ACC112 (cell line): ENCODE measurements around the gene ROR2.

Source experiments
- H2AFZ ChIP-seq: fragments of 200-600 bp; sonication (generic); one replicate; pipeline ENCODE4 v1.6.0; 2017; ENCODE audit warnings: antibody characterized with exemption, low read length; ENCODE audit not compliant: unreplicated experiment
- H3K27ac ChIP-seq: fragments of 200-600 bp; sonication (generic); 2 replicates; pipeline ENCODE4 v1.5.1; 2014; ENCODE audit warnings: low read depth, mild to moderate bottlenecking, antibody characterized with exemption, low read length, moderate library complexity
- H3K27me3 ChIP-seq: fragments of 200-600 bp; sonication (generic); 2 replicates; pipeline ENCODE4 v1.6.1; 2014; ENCODE audit warnings: mild to moderate bottlenecking, antibody characterized with exemption, low read length, moderate library complexity, mixed read lengths; ENCODE audit not compliant: insufficient read depth
- H3K36me3 ChIP-seq: fragments of 200-600 bp; sonication (generic); 2 replicates; pipeline ENCODE4 v1.6.1; 2016; ENCODE audit warnings: mild to moderate bottlenecking, antibody characterized with exemption, low read length, moderate library complexity, mixed read lengths; ENCODE audit not compliant: insufficient read depth
- H3K4me1 ChIP-seq: fragments of 200-600 bp; sonication (generic); one replicate; pipeline ENCODE4 v1.6.1; 2016; ENCODE audit warnings: low read length, mixed read lengths; ENCODE audit not compliant: insufficient read depth, unreplicated experiment, control insufficient read depth
- H3K4me3 ChIP-seq: fragments of 200-600 bp; sonication (generic); 2 replicates; pipeline ENCODE4 v1.5.1; 2014; ENCODE audit warnings: mild to moderate bottlenecking, low read depth, low read length
- H3K79me2 ChIP-seq: fragments of 200-600 bp; sonication (generic); one replicate; pipeline ENCODE4 v1.6.0; 2016; ENCODE audit warnings: low read length; ENCODE audit not compliant: control insufficient read depth, unreplicated experiment, insufficient read depth

Gene ROR2

DNA sequence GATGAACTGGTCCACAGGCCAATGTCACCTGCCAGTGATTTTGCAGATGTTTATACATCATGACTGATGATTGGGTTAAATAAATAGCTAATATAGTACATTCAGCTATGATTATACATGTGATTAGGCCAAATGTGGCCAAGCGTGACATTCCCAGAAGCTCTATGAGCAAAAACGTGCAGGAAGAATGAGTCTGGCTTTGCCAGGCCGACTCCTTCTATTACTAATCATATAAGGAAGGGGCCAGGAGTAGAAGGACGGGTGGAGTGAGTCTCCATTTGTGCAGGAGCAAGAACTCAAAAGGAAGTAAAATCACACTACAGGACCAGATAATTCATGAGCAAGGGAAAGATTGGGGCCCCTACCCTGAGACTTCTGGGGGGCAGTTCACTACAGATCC, 178.2 kb downstream of the ROR2 start:
- no peaks in the 10 kb centered on the region for H3K36me3 ChIP-seq
- H3K79me2 ChIP-seq, result no peaks in the 10 kb centered on the region
- H3K27me3 ChIP-seq, result 0 out of 2 replicates have a peak, but pooled peaks cover 3% of the 10 kb centered on the region
- no peak overlapping the region for H3K4me3 ChIP-seq
- H3K4me1 ChIP-seq, result peaks cover 24% of the 10 kb centered on the region
- no peak overlapping the region for H2AFZ ChIP-seq
- 0 out of 2 replicates have a peak overlapping the region, but pooled peaks have one; percentile 2 for H3K27ac ChIP-seq

DNA sequence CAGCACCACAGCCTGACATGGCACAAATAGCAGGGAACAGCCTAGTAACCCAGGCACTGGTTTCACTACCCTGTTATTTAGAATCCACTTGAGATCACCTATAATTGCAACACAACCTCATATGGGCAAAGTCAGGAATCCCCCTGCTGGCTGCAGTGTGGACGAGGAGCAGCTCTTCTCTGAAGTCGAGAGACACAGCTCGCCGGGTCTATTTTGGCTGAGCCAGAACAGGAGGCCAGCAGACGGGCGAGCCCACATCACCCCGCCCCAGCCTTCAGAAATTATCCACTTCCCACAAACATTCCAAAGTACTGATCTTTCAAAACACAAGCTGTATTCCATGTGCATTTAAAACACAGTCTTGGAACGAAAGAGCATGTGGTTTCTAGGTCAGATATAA, 179.0 kb downstream of the ROR2 start:
- Histone ChIP-seq H3K36me3 (no peaks in the 10 kb centered on the region), H3K4me1 (peaks cover 16% of the 10 kb centered on the region), H3K79me2 (no peaks in the 10 kb centered on the region), H3K27ac (peak overlapping the region; percentile 12; the same call in 1 of the 2 replicates), H2AFZ (peak overlapping the region; percentile 46), H3K4me3 (peak overlapping the region; percentile 26), H3K27me3 (0 out of 2 replicates have a peak, but pooled peaks cover 7% of the 10 kb centered on the region)

DNA sequence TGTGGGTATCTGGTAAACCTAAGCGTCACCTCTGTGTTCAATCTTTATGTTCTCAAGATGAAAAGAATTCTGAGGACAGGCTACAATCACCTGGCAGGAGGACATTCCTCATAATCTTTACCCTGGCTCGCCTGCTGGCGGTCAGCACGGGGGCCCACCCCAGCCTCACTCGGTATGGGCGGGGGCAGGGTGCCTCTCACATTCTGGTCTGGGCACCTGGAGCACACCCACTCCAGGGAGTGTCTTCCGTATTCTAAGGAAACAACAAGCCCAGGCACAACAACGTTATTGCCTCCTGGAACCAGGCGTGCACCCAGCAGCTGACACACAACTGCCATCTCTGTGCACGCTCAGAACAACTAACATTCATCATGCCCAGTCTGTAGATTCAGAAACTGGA, 179.8 kb downstream of the ROR2 start:
- 0 out of 2 replicates have a peak, but pooled peaks cover 10% of the 10 kb centered on the region for H3K27me3 ChIP-seq

DNA sequence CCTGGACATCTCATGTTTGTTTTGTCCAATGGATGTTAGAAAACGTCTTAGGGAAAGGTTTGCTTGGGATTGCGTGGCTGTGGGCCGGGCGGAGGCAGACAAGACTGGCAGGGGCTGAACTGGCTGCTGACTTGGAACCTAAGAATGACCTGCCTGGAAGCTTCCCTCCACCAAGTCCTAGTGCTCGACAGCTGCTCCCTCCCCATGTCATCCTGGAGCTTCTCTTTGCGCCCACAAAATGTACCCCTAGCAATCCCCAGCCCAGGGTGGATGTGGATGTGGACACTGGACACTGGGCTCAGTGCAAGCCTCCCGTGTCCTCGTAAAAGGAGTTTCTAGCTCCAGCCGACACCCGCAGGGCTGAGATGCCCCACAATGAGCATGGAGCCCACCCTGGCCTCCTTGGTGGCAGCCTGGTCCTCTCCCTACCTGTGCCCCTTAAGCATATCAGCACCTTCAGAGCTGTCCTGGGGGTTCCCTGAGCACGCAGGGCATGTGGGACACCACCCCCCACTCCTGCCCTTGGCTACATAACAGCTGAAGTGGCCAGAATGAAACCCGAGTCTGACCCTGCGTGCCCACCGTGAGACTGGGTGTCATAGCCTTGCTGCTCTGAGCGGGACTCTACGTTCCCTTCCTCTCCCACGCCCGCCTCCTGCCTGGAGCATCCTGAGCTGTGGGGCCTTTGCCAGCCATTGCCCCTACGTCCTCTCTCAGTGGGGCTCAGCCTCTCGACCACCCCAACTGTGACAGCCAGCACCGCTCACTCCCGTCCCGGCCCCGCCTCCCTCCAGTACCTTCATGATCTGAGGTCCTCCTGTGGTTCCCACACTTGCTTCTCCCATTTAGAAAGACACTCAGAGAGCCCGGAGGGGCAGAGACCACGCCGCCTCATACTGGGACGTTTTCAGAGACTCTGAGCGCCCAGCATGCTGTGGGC, 180.8 kb downstream of the ROR2 start:
- Histone ChIP-seq H3K4me3 (no peak overlapping the region), H3K36me3 (no peaks in the 10 kb centered on the region), H3K27ac (no peak overlapping the region), H3K4me1 (peaks cover 16% of the 10 kb centered on the region), H2AFZ (no peak overlapping the region), H3K79me2 (no peaks in the 10 kb centered on the region), H3K27me3 (0 out of 2 replicates have a peak, but pooled peaks cover 10% of the 10 kb centered on the region)

More for the DNA sequence above, 179.8 kb downstream of the ROR2 start:
- peaks cover 16% of the 10 kb centered on the region for H3K4me1 ChIP-seq
- H2AFZ ChIP-seq, result no peak overlapping the region
- H3K79me2 ChIP-seq, result no peaks in the 10 kb centered on the region
- H3K4me3 ChIP-seq, result no peak overlapping the region
- H3K27ac ChIP-seq, result no peak overlapping the region
- H3K36me3 ChIP-seq, result no peaks in the 10 kb centered on the region

DNA sequence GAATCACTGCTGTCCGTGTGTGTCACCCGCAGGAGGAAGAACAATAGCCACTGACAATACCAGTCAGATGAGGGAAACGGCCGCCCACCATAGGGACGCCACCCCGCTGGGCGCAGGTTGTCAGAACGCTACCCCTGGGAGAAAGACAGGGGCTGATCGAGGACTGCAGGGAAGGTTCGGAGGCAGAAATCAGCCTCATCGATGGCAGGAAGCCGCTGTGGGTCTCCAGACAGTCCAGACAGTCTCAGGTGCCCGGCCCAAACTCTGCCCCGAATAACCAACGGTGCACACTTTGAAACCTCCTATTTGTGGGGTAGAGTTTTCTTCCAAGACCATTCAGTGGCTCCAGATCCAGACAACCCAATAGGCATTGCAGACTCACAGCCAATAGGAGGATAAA, 181.5 kb downstream of the ROR2 start:
- Histone ChIP-seq H3K27me3 (0 out of 2 replicates have a peak, but pooled peaks cover 10% of the 10 kb centered on the region), H2AFZ (no peak overlapping the region)

DNA sequence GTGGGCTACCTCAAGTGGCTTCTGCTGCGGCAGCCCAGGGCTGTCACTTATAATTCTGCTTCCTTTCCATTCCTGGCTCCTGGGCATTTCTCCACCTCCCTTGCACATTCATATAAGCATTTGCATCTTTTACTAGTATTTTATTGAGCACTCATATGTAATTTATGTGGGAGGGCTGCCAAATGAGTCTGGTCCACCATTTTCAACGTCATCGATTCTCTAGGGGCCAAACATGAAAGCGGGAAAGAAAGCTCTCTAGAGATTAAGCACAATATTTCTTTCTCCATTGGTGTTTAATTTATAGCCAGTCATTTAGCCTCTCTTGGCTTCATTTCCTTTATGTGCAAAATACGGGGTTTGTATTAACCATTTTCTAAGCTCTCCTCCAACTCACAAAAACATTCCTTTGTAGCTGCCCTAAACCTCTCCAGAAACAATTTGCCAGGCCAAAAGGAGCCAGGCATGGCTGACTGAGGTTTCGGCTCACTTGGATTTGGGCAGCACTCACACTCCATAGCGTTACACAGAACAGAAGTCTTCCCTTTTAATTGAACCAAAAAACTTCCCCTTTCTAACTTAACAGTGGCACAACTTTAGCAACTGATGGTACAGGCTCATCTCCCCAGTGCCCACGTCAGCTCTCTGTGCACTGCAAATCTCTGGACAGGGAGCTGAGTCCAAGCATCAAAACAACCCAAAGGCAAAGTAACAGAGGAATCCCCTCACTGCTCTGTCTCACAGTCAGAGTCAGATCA, 183.5 kb downstream of the ROR2 start:
- H3K36me3 ChIP-seq, result no peaks in the 10 kb centered on the region
- no peak overlapping the region for H3K4me3 ChIP-seq
- H3K27ac ChIP-seq, result no peak overlapping the region
- no peak overlapping the region for H2AFZ ChIP-seq
- 0 out of 2 replicates have a peak, but pooled peaks cover 10% of the 10 kb centered on the region for H3K27me3 ChIP-seq
- H3K79me2 ChIP-seq, result no peaks in the 10 kb centered on the region
- H3K4me1 ChIP-seq, result peaks cover 11% of the 10 kb centered on the region

More for the DNA sequence above, 181.5 kb downstream of the ROR2 start:
- H3K4me3 ChIP-seq, result no peak overlapping the region
- H3K27ac ChIP-seq, result no peak overlapping the region
- no peaks in the 10 kb centered on the region for H3K79me2 ChIP-seq
- no peaks in the 10 kb centered on the region for H3K36me3 ChIP-seq
- H3K4me1 ChIP-seq, result peaks cover 16% of the 10 kb centered on the region

DNA sequence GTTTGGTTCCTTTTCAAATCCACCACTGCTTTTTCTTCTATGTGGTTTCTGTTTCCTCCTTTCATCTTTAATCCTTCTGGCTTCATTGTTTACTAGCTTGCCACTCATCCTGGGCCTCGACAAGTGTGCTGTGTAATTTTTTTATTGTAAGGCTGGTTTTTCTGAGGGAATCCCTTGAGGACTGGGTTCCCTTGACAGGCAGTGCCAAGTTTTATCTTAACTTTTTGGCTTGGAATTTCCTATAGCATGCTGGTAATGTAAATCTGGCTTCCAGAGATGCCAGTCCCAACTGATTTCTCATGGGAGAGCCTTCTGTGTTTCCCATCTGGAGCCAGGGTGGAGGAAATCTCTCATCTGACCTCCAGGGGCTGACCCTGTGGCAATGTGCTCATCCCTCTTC, 184.7 kb downstream of the ROR2 start:
- Histone ChIP-seq H3K4me3 (no peak overlapping the region), H3K79me2 (no peaks in the 10 kb centered on the region), H3K27me3 (0 out of 2 replicates have a peak, but pooled peaks cover 10% of the 10 kb centered on the region), H2AFZ (no peak overlapping the region), H3K4me1 (peaks cover under 1% of the 10 kb centered on the region), H3K36me3 (no peaks in the 10 kb centered on the region), H3K27ac (no peak overlapping the region)

DNA sequence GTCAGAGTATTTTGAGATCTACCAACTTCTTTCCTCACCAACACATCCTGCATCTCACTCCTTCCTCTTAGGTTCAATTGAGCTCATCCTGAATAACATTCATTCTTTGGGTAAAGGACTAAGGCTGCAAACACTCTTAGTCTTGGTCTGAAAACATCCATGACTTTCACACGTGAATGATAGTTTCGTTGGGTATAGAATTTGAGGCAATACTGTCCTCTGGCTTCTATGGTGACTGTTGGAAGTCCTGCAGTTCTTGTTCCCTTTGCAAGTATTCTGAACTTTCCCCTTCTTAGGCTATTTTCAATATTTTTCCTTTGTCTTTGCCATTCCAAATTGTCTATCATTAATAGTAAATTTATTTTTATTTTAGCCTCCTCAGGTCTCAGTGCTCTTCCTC, 185.4 kb downstream of the ROR2 start:
- H3K27ac ChIP-seq, result no peak overlapping the region
- no peak overlapping the region for H3K4me3 ChIP-seq
- H2AFZ ChIP-seq, result no peak overlapping the region
- 0 out of 2 replicates have a peak, but pooled peaks cover 10% of the 10 kb centered on the region for H3K27me3 ChIP-seq
- no peaks in the 10 kb centered on the region for H3K79me2 ChIP-seq
- no peaks in the 10 kb centered on the region for H3K4me1 ChIP-seq
- H3K36me3 ChIP-seq, result no peaks in the 10 kb centered on the region

DNA sequence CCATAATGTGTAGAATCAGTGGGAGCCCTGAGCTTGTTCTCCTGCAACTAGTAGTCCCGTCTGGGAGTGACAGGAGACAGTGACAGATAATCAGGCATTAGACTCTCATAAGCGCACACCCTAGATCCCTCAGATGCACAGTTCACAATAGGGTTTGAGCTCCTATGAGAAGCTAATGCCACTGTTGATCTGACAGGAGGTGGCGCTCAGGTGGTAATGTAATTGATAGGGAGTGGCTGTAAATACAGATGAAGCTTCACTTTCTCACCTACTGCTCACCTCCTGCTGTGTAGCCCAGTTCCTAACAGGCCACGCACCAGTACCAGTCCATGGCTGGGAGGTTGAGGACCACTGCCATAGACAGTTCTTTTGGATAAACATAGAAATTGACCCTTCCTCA, 188.7 kb downstream of the ROR2 start:
- Histone ChIP-seq H3K4me3 (no peak overlapping the region), H2AFZ (no peak overlapping the region), H3K27ac (no peak overlapping the region), H3K36me3 (no peaks in the 10 kb centered on the region), H3K27me3 (0 out of 2 replicates have a peak, but pooled peaks cover 3% of the 10 kb centered on the region), H3K4me1 (no peaks in the 10 kb centered on the region), H3K79me2 (no peaks in the 10 kb centered on the region)

DNA sequence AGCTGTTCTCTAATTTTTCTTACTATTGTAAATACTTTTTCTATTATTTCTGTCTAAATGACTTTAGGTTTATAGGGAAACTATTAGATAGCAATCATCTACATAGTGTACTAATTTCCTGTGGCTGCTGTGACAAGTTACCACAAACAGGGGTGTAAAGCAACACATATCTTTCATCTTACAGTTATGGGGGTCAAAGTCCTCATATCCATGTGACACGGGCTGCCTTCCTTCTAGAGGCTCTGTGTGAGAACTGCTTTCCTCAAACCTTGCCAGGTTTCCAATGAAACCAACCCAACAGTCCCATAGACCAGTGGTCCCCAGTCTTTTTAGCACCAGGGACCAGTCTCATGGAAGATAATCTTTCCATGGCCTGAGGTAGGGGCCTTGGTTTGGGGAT, 189.1 kb downstream of the ROR2 start:
- H3K27me3 ChIP-seq, result 0 out of 2 replicates have a peak, but pooled peaks cover 2% of the 10 kb centered on the region
- H2AFZ ChIP-seq, result no peak overlapping the region
- no peak overlapping the region for H3K4me3 ChIP-seq
- no peaks in the 10 kb centered on the region for H3K79me2 ChIP-seq
- H3K27ac ChIP-seq, result no peak overlapping the region
- no peaks in the 10 kb centered on the region for H3K4me1 ChIP-seq
- H3K36me3 ChIP-seq, result no peaks in the 10 kb centered on the region
